Testis (tissue), 2 donors: ENCODE results near the gene R3HDM2.

Source experiments
- CTCF ChIP-seq, 3 experiments: fragments of 450-650 bp in 2 of 3; fragments of 200-600 bp in 1 of 3; sonication (generic) in 1 of 3; IDR thresholded peaks; one replicate each; pipeline ENCODE4 v1.5.1; 2016 to 2019; ENCODE audit warnings: antibody characterized with exemption in 3 of 3, mild to moderate bottlenecking in 2 of 3, moderate library complexity in 1 of 3
- POLR2A ChIP-seq: fragments of 450-650 bp; IDR thresholded peaks from one replicate; pipeline ENCODE4 v1.6.1; 2017; ENCODE audit warnings: antibody characterized with exemption, mild to moderate bottlenecking, moderate library complexity

DNA sequence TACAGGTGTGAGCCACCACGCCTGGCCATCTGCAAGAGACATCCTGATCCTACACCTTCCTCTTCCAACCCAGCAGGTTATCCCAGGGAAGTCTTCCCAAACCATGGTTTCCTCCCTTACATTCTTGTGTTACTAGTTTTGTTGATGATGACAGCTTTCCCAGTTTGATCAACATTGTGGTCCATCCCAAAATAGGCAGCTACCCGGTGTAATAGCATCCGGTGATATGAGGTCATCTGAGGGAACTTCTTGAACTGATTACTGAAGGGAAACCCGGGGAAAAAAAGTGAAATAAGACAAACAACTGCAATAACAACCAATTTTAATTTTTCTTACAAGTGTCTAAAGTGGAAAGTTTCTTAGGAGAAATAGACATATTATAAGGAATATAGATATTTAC lies 134.6 kb downstream of the R3HDM2 start:
- TF ChIP-seq CTCF (IDR thresholded peaks at IDR 0.05) = no peak
- TF ChIP-seq POLR2A = no peak
